Activated CD4-positive, alpha-beta T cell treated with anti-CD3 and anti-CD28 coated beads for 48 hours (primary cell): ENCODE measurements around the gene SEZ6L2.
"Not testable (repeated sequence)": the region's sequence is repeated elsewhere in the genome, so short reads cannot be mapped to it uniquely, and the experiment has no call there.

Experiments
- DNase-seq: peaks from one replicate; pipeline ENCODE4 v3.0.0-alpha.2; 2020

The SEZ6L2 gene

GRCh38 chr16:29849505-29849904, 49.8 kb downstream of the SEZ6L2 start:
- no peak for DNase-seq

- peak; percentile 91 for DNase-seq
These were observed 50.7 kb downstream of the SEZ6L2 start for GRCh38 chr16:29848420-29849297.

GRCh38 chr16:29845656-29846055, 53.7 kb downstream of the SEZ6L2 start:
- no peak for DNase-seq

GRCh38 chr16:29844575-29845331, 54.6 kb downstream of the SEZ6L2 start:
- no peak for DNase-seq

- DNase-seq: no peak
These were observed 55.4 kb downstream of the SEZ6L2 start for GRCh38 chr16:29843931-29844330.

GRCh38 chr16:29842732-29843346, 56.5 kb downstream of the SEZ6L2 start:
- no peak for DNase-seq

GRCh38 chr16:29841631-29842030, 57.7 kb downstream of the SEZ6L2 start:
- no peak for DNase-seq

- no peak for DNase-seq
These were observed 59.1 kb downstream of the SEZ6L2 start for GRCh38 chr16:29840240-29840639.

GRCh38 chr16:29839822-29840221, 59.5 kb downstream of the SEZ6L2 start:
- no peak for DNase-seq

GRCh38 chr16:29837841-29838240, 61.5 kb downstream of the SEZ6L2 start:
- no peak for DNase-seq

- no peak for DNase-seq
These were observed 62.7 kb downstream of the SEZ6L2 start for GRCh38 chr16:29836623-29837022.

GRCh38 chr16:29835926-29836325, 63.4 kb downstream of the SEZ6L2 start:
- DNase-seq: no peak

GRCh38 chr16:29834079-29834478, 65.3 kb downstream of the SEZ6L2 start:
- DNase-seq: peak; percentile 52

- DNase-seq: not testable (repeated sequence)
These were observed 66.1 kb downstream of the SEZ6L2 start for GRCh38 chr16:29833219-29833618.

- DNase-seq: no peak
These were observed 67.9 kb downstream of the SEZ6L2 start for GRCh38 chr16:29831490-29831889.

- no peak for DNase-seq
These were observed 68.6 kb downstream of the SEZ6L2 start for GRCh38 chr16:29830774-29831173.

GRCh38 chr16:29826342-29826695, 73.0 kb downstream of the SEZ6L2 start:
- DNase-seq: no peak

GRCh38 chr16:29825145-29826044, 74.0 kb downstream of the SEZ6L2 start:
- peak; percentile 65 for DNase-seq

GRCh38 chr16:29824589-29825144, 74.7 kb downstream of the SEZ6L2 start:
- no peak for DNase-seq

- DNase-seq: no peak
These were observed 77.7 kb downstream of the SEZ6L2 start for GRCh38 chr16:29821643-29822115.
